Mesenchymal stem cell (in vitro differentiated cells and primary cell): ENCODE results near the gene SERINC5.

ENCODE experiments used
- DNase-seq: peaks from one replicate; pipeline ENCODE4 v3.0.0-alpha.2; 2013
- H2AFZ ChIP-seq: one replicate; pipeline ENCODE4 v1.6.1; 2013; ENCODE audit warnings: low read depth, mild to moderate bottlenecking, control low read depth, inconsistent platforms, low read length, moderate library complexity
- H2AK5ac ChIP-seq: 2 replicates; pipeline ENCODE4 v1.6.1; 2013; ENCODE audit warnings: low read length, moderate library complexity, mild to moderate bottlenecking, inconsistent platforms; ENCODE audit not compliant: severe bottlenecking
- H2BK120ac ChIP-seq: one replicate; pipeline ENCODE4 v1.6.1; 2013; ENCODE audit warnings: low read depth, mild to moderate bottlenecking, inconsistent platforms, low read length, moderate library complexity
- H2BK12ac ChIP-seq, 2 experiments: one replicate each; pipeline ENCODE4 v1.6.1; 2013; ENCODE audit warnings: inconsistent platforms in 2 of 2, low read length in 2 of 2, mild to moderate bottlenecking in 2 of 2, moderate library complexity in 2 of 2, control low read depth in 1 of 2
- H2BK15ac ChIP-seq: one replicate; pipeline ENCODE4 v1.6.1; 2013; ENCODE audit warnings: mild to moderate bottlenecking, low read depth, inconsistent platforms; ENCODE audit not compliant: poor library complexity, severe bottlenecking
- H2BK5ac ChIP-seq: 2 replicates; pipeline ENCODE4 v1.6.1; 2013; ENCODE audit warnings: low read depth, mild to moderate bottlenecking, low read length, control low read depth, inconsistent platforms; ENCODE audit not compliant: poor library complexity, severe bottlenecking
- H3K14ac ChIP-seq, 2 experiments: one replicate each; pipeline ENCODE4 v1.6.1; 2013; ENCODE audit warnings: inconsistent platforms in 2 of 2, low read length in 2 of 2, control low read depth in 1 of 2, mild to moderate bottlenecking in 1 of 2, moderate library complexity in 1 of 2
- H3K18ac ChIP-seq, 2 experiments: one replicate each; pipeline ENCODE4 v1.6.1; 2013; ENCODE audit warnings: inconsistent platforms in 2 of 2, low read length in 2 of 2, control low read depth in 1 of 2, low read depth in 1 of 2, mild to moderate bottlenecking in 1 of 2
- H3K23ac ChIP-seq, 2 experiments: one replicate each; pipeline ENCODE4 v1.6.1; 2013; ENCODE audit warnings: inconsistent platforms in 2 of 2, low read length in 2 of 2, mild to moderate bottlenecking in 2 of 2, moderate library complexity in 2 of 2, control low read depth in 1 of 2
- H3K27ac ChIP-seq: 2 replicates; pipeline ENCODE4 v1.5.1; 2013; ENCODE audit warnings: mild to moderate bottlenecking, moderate library complexity, low read length, control low read depth, inconsistent platforms; ENCODE audit not compliant: poor library complexity, severe bottlenecking
- H3K27me3 ChIP-seq, 2 experiments: 2 replicates each; pipeline versions ENCODE4 v1.6.1 to v1.7.0; 2013; ENCODE audit warnings: low read length in 2 of 2, mild to moderate bottlenecking in 2 of 2, moderate library complexity in 2 of 2, control low read depth in 1 of 2, inconsistent platforms in 1 of 2; ENCODE audit not compliant: control insufficient read depth in 1 of 2, insufficient read depth in 1 of 2
- H3K36me3 ChIP-seq, 2 experiments: 2 replicates each; pipeline versions ENCODE4 v1.6.1 to v1.7.0; 2013; ENCODE audit warnings: low read length in 2 of 2, control low read depth in 1 of 2, inconsistent platforms in 1 of 2, low read depth in 1 of 2, mild to moderate bottlenecking in 1 of 2; ENCODE audit not compliant: insufficient read depth in 2 of 2, control insufficient read depth in 1 of 2
- H3K4ac ChIP-seq, 2 experiments: one replicate each; pipeline ENCODE4 v1.6.1; 2013; ENCODE audit warnings: inconsistent platforms in 2 of 2, low read length in 2 of 2, mild to moderate bottlenecking in 2 of 2, moderate library complexity in 2 of 2, control low read depth in 1 of 2, low read depth in 1 of 2
- H3K4me1 ChIP-seq: 2 replicates; pipeline ENCODE4 v1.6.1; 2013; ENCODE audit warnings: low read depth, low read length, control low read depth; ENCODE audit not compliant: control insufficient read depth, insufficient read depth
- H3K4me2 ChIP-seq: 2 replicates; pipeline ENCODE4 v1.6.1; 2013; ENCODE audit warnings: low read length, mild to moderate bottlenecking, inconsistent platforms; ENCODE audit not compliant: poor library complexity, severe bottlenecking
- H3K4me3 ChIP-seq, 2 experiments: 2 replicates each; pipeline versions ENCODE4 v1.5.1 to v1.7.0; 2013; ENCODE audit warnings: low read length in 2 of 2, mild to moderate bottlenecking in 2 of 2, control low read depth in 1 of 2, low read depth in 1 of 2; ENCODE audit not compliant: insufficient read depth in 1 of 2
- H3K79me1 ChIP-seq: replicated peaks from 2 replicates; pipeline ENCODE4 v1.6.1; 2013; ENCODE audit warnings: mild to moderate bottlenecking, control low read depth, low read length, inconsistent platforms; ENCODE audit not compliant: poor library complexity, severe bottlenecking
- H3K9ac ChIP-seq: 2 replicates; pipeline ENCODE4 v1.7.0; 2013; ENCODE audit warnings: mild to moderate bottlenecking, low read length, moderate library complexity
- H3K9me3 ChIP-seq: 2 replicates; pipeline ENCODE4 v1.7.0; 2013; ENCODE audit warnings: mild to moderate bottlenecking, low read length; ENCODE audit not compliant: control insufficient read depth
- H4K8ac ChIP-seq: one replicate; pipeline ENCODE4 v1.6.1; 2013; ENCODE audit warnings: inconsistent platforms, mild to moderate bottlenecking, low read length, moderate library complexity
- H4K91ac ChIP-seq: one replicate; pipeline ENCODE4 v1.6.1; 2013; ENCODE audit warnings: mild to moderate bottlenecking, low read length, inconsistent platforms
- whole genome bisulfite sequencing: methylation state at CpG from one replicate; pipeline ENCODE4 v1.1.7; 2013; ENCODE audit warnings: mixed read lengths; 5-methylcytosine and 5-hydroxymethylcytosine counted together

Gene SERINC5

DNA sequence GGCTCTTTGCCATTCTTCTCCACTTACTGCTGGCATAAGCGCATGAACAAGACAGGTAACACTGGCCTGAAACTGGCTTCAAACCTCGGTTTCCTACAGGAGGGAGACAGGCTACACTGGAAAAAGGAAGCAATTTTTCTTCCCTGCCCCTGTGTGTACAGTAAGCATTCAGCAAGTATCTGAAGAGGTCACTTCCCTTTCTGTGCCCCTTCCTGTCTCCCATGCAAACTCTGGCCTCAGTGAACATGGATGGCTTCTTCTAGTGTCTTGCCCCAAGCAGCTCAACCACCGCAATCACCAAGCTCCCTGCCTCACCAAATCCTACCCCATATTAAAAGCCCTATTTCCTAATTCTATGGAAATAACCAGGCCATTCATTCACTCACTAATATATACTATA, 42.4 kb downstream of the SERINC5 start:
- Histone ChIP-seq H3K9ac (no peak overlapping the region), H3K23ac (no peak overlapping the region), H2BK5ac (no peak overlapping the region), H3K4ac (no peak overlapping the region), H3K14ac (no peak overlapping the region), H3K36me3 (no peaks in the 10 kb centered on the region), H2BK12ac (no peak overlapping the region), H3K27me3 (no peaks in the 10 kb centered on the region), H3K9me3 (no peaks in the 10 kb centered on the region), H3K79me1 (peaks cover 23% of the 10 kb centered on the region), H3K4me2 (no peak overlapping the region), H3K27ac (no peak overlapping the region), H3K18ac (peak overlapping the region in 1 of 2 experiments; percentile 5), H4K8ac (no peak overlapping the region), H2BK15ac (no peak overlapping the region), H2AK5ac (no peak overlapping the region), H3K4me3 (no peak overlapping the region), H4K91ac (no peak overlapping the region), H3K4me1 (peaks cover 1% of the 10 kb centered on the region), H2BK120ac (no peak overlapping the region), H2AFZ (no peak overlapping the region)
- DNase-seq = no peak
- WGBS = 81% methylated on average over 3 of the region's 3 CpGs

DNA sequence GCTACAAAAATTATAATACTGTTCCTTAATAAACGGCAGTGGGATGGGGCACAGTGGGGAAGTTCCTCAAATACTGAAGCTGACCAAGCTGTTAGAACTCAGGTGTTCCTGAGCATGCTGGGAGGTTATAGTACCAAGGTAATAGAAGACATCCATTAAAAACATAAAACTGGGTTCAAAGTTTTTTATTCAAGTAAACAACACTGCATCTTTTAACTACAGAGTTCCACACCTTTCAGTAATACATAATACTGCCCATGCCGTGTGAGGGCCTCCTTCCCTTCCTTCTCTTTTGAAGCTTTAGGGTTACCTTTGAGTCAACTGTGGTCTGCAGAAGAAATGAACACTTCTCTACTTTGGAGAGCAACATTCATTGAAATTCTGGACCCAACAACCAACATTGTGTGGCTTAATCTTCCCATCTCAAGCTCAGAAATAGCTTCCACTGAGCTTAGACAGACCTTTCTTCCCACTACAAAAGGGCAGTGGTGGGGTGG, 43.6 kb downstream of the SERINC5 start:
- Histone ChIP-seq H2AFZ (no peak overlapping the region), H3K27me3 (no peaks in the 10 kb centered on the region), H4K91ac (no peak overlapping the region), H2BK12ac (no peak overlapping the region), H3K9ac (no peak overlapping the region), H3K4me2 (no peak overlapping the region), H3K27ac (no peak overlapping the region), H3K79me1 (peaks cover 23% of the 10 kb centered on the region), H2BK120ac (no peak overlapping the region), H2BK15ac (no peak overlapping the region), H2BK5ac (no peak overlapping the region), H3K4me1 (peaks cover under 1% of the 10 kb centered on the region), H3K9me3 (no peaks in the 10 kb centered on the region), H3K36me3 (no peaks in the 10 kb centered on the region), H3K18ac (no peak overlapping the region), H3K23ac (no peak overlapping the region), H2AK5ac (no peak overlapping the region), H3K14ac (no peak overlapping the region), H3K4me3 (no peak overlapping the region), H3K4ac (no peak overlapping the region), H4K8ac (no peak overlapping the region)
- 100% methylated on average over 1 of the region's 2 CpGs for WGBS
- DNase-seq = no peak

DNA sequence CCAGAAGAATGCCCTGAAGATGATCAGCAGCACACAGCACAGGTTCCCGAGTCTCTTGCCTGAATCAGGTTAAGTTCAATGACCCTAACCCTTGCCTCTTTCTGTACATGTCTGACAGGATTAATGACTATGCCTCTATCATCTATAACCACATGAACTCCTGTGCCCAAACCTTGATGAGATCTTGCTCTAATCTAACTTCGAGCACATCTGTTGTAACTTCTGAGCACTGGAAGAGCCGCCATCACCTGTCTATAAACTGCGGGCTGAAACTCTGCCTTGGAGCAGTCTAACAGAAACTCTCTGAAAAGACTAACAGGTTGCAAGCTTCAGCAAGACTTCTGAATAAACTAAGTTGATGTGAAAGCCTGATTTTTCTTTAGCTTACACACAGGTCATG, 44.5 kb downstream of the SERINC5 start:
- Histone ChIP-seq H3K4me3 (no peak overlapping the region), H3K14ac (no peak overlapping the region)
- no peak for DNase-seq

DNA sequence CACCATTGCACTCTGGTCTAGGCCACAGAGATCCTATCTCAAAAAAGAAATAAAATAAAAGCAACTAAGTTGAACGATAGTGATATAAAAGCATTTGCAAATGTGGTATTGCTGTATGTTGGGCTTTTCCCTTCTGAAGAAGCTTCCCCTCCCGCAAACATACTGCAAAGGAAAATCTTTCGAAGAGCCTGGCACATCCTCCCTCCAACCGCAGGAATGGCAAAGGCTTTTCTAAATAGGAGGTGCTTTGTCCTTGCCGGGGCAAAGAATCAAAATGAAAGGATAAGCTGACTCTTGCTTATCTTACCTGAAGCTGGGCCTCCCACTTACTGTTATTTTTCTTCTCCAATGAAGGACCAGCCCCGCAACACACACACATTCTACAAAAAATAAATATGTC, 45.8 kb downstream of the SERINC5 start:
- H3K4me2 ChIP-seq = no peak overlapping the region
- H3K4me1 ChIP-seq = no peaks in the 10 kb centered on the region
- no peak overlapping the region for H2AK5ac ChIP-seq
- H3K14ac ChIP-seq = no peak overlapping the region
- no peak overlapping the region for H3K4ac ChIP-seq
- WGBS = 100% methylated on average over 5 of the region's 6 CpGs
- H3K18ac ChIP-seq = no peak overlapping the region
- no peak overlapping the region for H3K9ac ChIP-seq
- H3K27ac ChIP-seq = no peak overlapping the region
- no peak overlapping the region for H2BK15ac ChIP-seq
- no peak for DNase-seq
- no peak overlapping the region for H3K4me3 ChIP-seq
- H4K8ac ChIP-seq = no peak overlapping the region
- no peaks in the 10 kb centered on the region for H3K36me3 ChIP-seq
- H2BK120ac ChIP-seq = no peak overlapping the region
- no peaks in the 10 kb centered on the region for H3K27me3 ChIP-seq
- no peak overlapping the region for H4K91ac ChIP-seq
- no peak overlapping the region for H2BK12ac ChIP-seq
- peaks cover 15% of the 10 kb centered on the region for H3K79me1 ChIP-seq
- H2AFZ ChIP-seq = no peak overlapping the region
- no peaks in the 10 kb centered on the region for H3K9me3 ChIP-seq
- no peak overlapping the region for H3K23ac ChIP-seq
- no peak overlapping the region for H2BK5ac ChIP-seq

More for the DNA sequence above, 44.5 kb downstream of the SERINC5 start:
- Histone ChIP-seq H3K4ac (no peak overlapping the region), H3K36me3 (no peaks in the 10 kb centered on the region), H2BK5ac (no peak overlapping the region), H3K27ac (no peak overlapping the region), H3K9me3 (no peaks in the 10 kb centered on the region), H3K4me1 (no peaks in the 10 kb centered on the region), H3K4me2 (no peak overlapping the region), H3K27me3 (no peaks in the 10 kb centered on the region), H3K23ac (no peak overlapping the region), H3K79me1 (peaks cover 21% of the 10 kb centered on the region), H4K91ac (no peak overlapping the region), H3K18ac (no peak overlapping the region), H2AK5ac (no peak overlapping the region), H2AFZ (no peak overlapping the region), H2BK120ac (no peak overlapping the region), H2BK12ac (no peak overlapping the region), H2BK15ac (no peak overlapping the region), H3K9ac (no peak overlapping the region), H4K8ac (no peak overlapping the region)
- 76% methylated on average over 4 of the region's 4 CpGs for WGBS
